Left ventricle myocardium superior (tissue), 1 donor: Measurements from ENCODE around the gene EEF2K. TPM values are rescaled to one million over a fixed set of nuclear protein-coding genes. Genes with fewer than 3 reads are reported as not detected.

Experiments
- ATAC-seq: fragments of 200-7000 bp; cut with Tn5 transposase; one replicate; pipeline ENCODE4 v1.9.1; 2020; ENCODE audit warnings: mild to moderate bottlenecking, moderate library complexity
- DNase-seq: peaks from one replicate; pipeline ENCODE4 v3.0.0-alpha.2; 2020
- intact Hi-C: fragments of 100-400 bp; cut with micrococcal nuclease; formaldehyde crosslinking; loops from one replicate; pipeline ENCODE4 v1.11.0; 2022
- total RNA-seq: library from RNA; stranded (reverse); fragmentation: NEBNext Ultra II Directional; extraction: Animal tissue kit (Norgen Biotek cat#: 25700); gene quantifications from one replicate; pipeline ENCODE4 v1.2.1, GENCODE V29; 2021
- donor health status: DM: no; HTN: yes; CAD: no; lungs with severe emphysema.

The EEF2K gene
- total RNA-seq, 1 donor from 2014 or later = 29.9 TPM

GRCh38 chr16:22229889-22230288, 23.8 kb downstream of the EEF2K start:
- ATAC-seq = no peak
- DNase-seq = no peak
- intact Hi-C loops = loop anchor here (10.0 kb wide), 1 partner anchor 65 kb away; the partner anchor contains the start of gene POLR3E

- intact Hi-C loops = loop anchor here (10.0 kb wide), 1 partner anchor 62 kb away; the partner anchor contains the start of gene POLR3E
- peak; percentile 66 for ATAC-seq
- DNase-seq = no peak
Observed at GRCh38 chr16:22232277-22233036, 26.4 kb downstream of the EEF2K start.

- intact Hi-C loops = loop anchor here (10.0 kb wide), 1 partner anchor 62 kb away; the partner anchor contains the start of gene POLR3E
- ATAC-seq = no peak
Observed at GRCh38 chr16:22233037-22233372, 26.9 kb downstream of the EEF2K start.

GRCh38 chr16:22235839-22236745, 30.0 kb downstream of the EEF2K start:
- DNase-seq (no peak), ATAC-seq (peak; percentile 74)
- intact Hi-C loops = loop anchor here (10.0 kb wide), 1 partner anchor 59 kb away; the partner anchor contains the start of gene POLR3E

More at GRCh38 chr16:22233037-22233372, 26.9 kb downstream of the EEF2K start:
- no peak for DNase-seq

GRCh38 chr16:22239131-22239805, 33.2 kb downstream of the EEF2K start:
- DNase-seq (no peak), ATAC-seq (no peak)
- intact Hi-C loops = loop anchor here (10.0 kb wide), 1 partner anchor 56 kb away; the partner anchor contains the start of gene POLR3E

GRCh38 chr16:22240023-22240710, 34.1 kb downstream of the EEF2K start:
- intact Hi-C loops = no loop called here
- ATAC-seq (peak; percentile 74), DNase-seq (no peak)

GRCh38 chr16:22250522-22250921, 44.4 kb downstream of the EEF2K start:
- DNase-seq (no peak), ATAC-seq (no peak)
- intact Hi-C loops = no loop called here

GRCh38 chr16:22252317-22252716, 46.2 kb downstream of the EEF2K start:
- ATAC-seq = no peak
- intact Hi-C loops = no loop called here
- DNase-seq = no peak

GRCh38 chr16:22253272-22253671, 47.2 kb downstream of the EEF2K start:
- DNase-seq (no peak), ATAC-seq (no peak)
- intact Hi-C loops = no loop called here

GRCh38 chr16:22255335-22255734, 49.3 kb downstream of the EEF2K start:
- DNase-seq (no peak), ATAC-seq (no peak)
- intact Hi-C loops = no loop called here

- ATAC-seq = no peak
- intact Hi-C loops = no loop called here
Observed at GRCh38 chr16:22257440-22257839, 51.4 kb downstream of the EEF2K start.

GRCh38 chr16:22260490-22260889, 54.4 kb downstream of the EEF2K start:
- DNase-seq = no peak
- intact Hi-C loops = no loop called here

More at GRCh38 chr16:22257440-22257839, 51.4 kb downstream of the EEF2K start:
- DNase-seq = no peak

GRCh38 chr16:22262460-22262859, 56.4 kb downstream of the EEF2K start:
- DNase-seq (no peak), ATAC-seq (no peak)
- intact Hi-C loops = no loop called here

More at GRCh38 chr16:22260490-22260889, 54.4 kb downstream of the EEF2K start:
- no peak for ATAC-seq

- intact Hi-C loops = no loop called here
- ATAC-seq = no peak
- no peak for DNase-seq
Observed at GRCh38 chr16:22264786-22265185, 58.7 kb downstream of the EEF2K start.

GRCh38 chr16:22265351-22265750, 59.3 kb downstream of the EEF2K start:
- ATAC-seq (no peak), DNase-seq (no peak)
- intact Hi-C loops = no loop called here

GRCh38 chr16:22266546-22266945, 60.5 kb downstream of the EEF2K start:
- DNase-seq = no peak
- intact Hi-C loops = no loop called here
- no peak for ATAC-seq

GRCh38 chr16:22267764-22268163, 61.7 kb downstream of the EEF2K start:
- ATAC-seq (no peak), DNase-seq (no peak)
- intact Hi-C loops = no loop called here

GRCh38 chr16:22270525-22270924, 64.4 kb downstream of the EEF2K start:
- ATAC-seq (no peak), DNase-seq (no peak)
- intact Hi-C loops = no loop called here
